ENCODE measurements around the gene PEA15.

The PEA15 gene

GRCh38 chr1:160208557-160209320 lies 3.6 kb downstream of the PEA15 start:
- DNase-seq (ENCODE audit: low read depth) = no peak

- no peak for DNase-seq (ENCODE audit: low read depth)
Observed at GRCh38 chr1:160209321-160210046, 4.3 kb downstream of the PEA15 start.

GRCh38 chr1:160210561-160210960 lies 5.4 kb downstream of the PEA15 start:
- no peak for DNase-seq (ENCODE audit: low read depth)

GRCh38 chr1:160211046-160211790 lies 6.0 kb downstream of the PEA15 start:
- DNase-seq (ENCODE audit: low read depth) = no peak

- no peak for DNase-seq (ENCODE audit: low read depth)
Observed at GRCh38 chr1:160214481-160215140, 9.4 kb downstream of the PEA15 start.

- DNase-seq (ENCODE audit: low read depth) = no peak
Observed at GRCh38 chr1:160216301-160216700, 11.1 kb downstream of the PEA15 start.

- no peak for DNase-seq (ENCODE audit: low read depth)
Observed at GRCh38 chr1:160217481-160218051, 12.4 kb downstream of the PEA15 start.

GRCh38 chr1:160219062-160219929 lies 14.1 kb downstream of the PEA15 start:
- DNase-seq (ENCODE audit: low read depth) = peak; percentile 65

GRCh38 chr1:160220301-160220700 lies 15.1 kb downstream of the PEA15 start:
- no peak for DNase-seq (ENCODE audit: low read depth)

- no peak for DNase-seq (ENCODE audit: low read depth)
Observed at GRCh38 chr1:160221089-160221488, 15.9 kb downstream of the PEA15 start.

GRCh38 chr1:160222546-160222945 lies 17.4 kb downstream of the PEA15 start:
- DNase-seq (ENCODE audit: low read depth) = no peak

- no peak for DNase-seq (ENCODE audit: low read depth)
Observed at GRCh38 chr1:160224606-160225005, 19.4 kb downstream of the PEA15 start.

- no peak for DNase-seq (ENCODE audit: low read depth)
Observed at GRCh38 chr1:160225345-160225744, 20.2 kb downstream of the PEA15 start.

GRCh38 chr1:160226623-160227022 lies 21.4 kb downstream of the PEA15 start:
- DNase-seq (ENCODE audit: low read depth) = no peak

GRCh38 chr1:160227034-160227433 lies 21.9 kb downstream of the PEA15 start:
- no peak for DNase-seq (ENCODE audit: low read depth)

GRCh38 chr1:160227561-160227960 lies 22.4 kb downstream of the PEA15 start:
- no peak for DNase-seq (ENCODE audit: low read depth)

- no peak for DNase-seq (ENCODE audit: low read depth)
Observed at GRCh38 chr1:160228431-160228830, 23.2 kb downstream of the PEA15 start.

- DNase-seq (ENCODE audit: low read depth) = no peak
Observed at GRCh38 chr1:160232911-160233310, 27.7 kb downstream of the PEA15 start.

- no peak for DNase-seq (ENCODE audit: low read depth)
Observed at GRCh38 chr1:160236806-160237205, 31.6 kb downstream of the PEA15 start.

- DNase-seq (ENCODE audit: low read depth) = no peak
Observed at GRCh38 chr1:160237558-160237957, 32.4 kb downstream of the PEA15 start.

- no peak for DNase-seq (ENCODE audit: low read depth)
Observed at GRCh38 chr1:160238408-160238807, 33.2 kb downstream of the PEA15 start.

All from stromal cell of bone marrow (primary cell).